OCI-LY1 (cell line): ENCODE measurements around the gene PASK.

Experiments
- H2AFZ ChIP-seq: fragments of 200-600 bp; sonication (generic), shearing (Covaris generic); 2 replicates; pipeline ENCODE4 v1.6.0; 2014; ENCODE audit warnings: antibody characterized with exemption, mild to moderate bottlenecking, low read length
- H3F3A ChIP-seq: fragments of 200-600 bp; sonication (generic), shearing (Covaris generic); 2 replicates; pipeline ENCODE4 v1.6.0; 2014; ENCODE audit warnings: mild to moderate bottlenecking, antibody characterized with exemption, low read length, moderate library complexity; ENCODE audit not compliant: insufficient read depth
- H3K27ac ChIP-seq: fragments of 200-600 bp; sonication (generic); 2 replicates; pipeline ENCODE4 v1.5.1; 2014; ENCODE audit warnings: low read length, mixed run types, mild to moderate bottlenecking, low read depth; ENCODE audit not compliant: poor library complexity, severe bottlenecking
- H3K27me3 ChIP-seq: fragments of 200-600 bp; sonication (generic); 2 replicates; pipeline ENCODE4 v1.6.0; 2014; ENCODE audit warnings: antibody characterized with exemption, mild to moderate bottlenecking, low read length, moderate library complexity; ENCODE audit not compliant: insufficient read depth
- H3K36me3 ChIP-seq: fragments of 200-600 bp; sonication (generic); 2 replicates; pipeline ENCODE4 v1.6.1; 2014; ENCODE audit warnings: mild to moderate bottlenecking, antibody characterized with exemption, low read length, moderate library complexity, mixed read lengths; ENCODE audit not compliant: insufficient read depth
- H3K4me1 ChIP-seq: fragments of 200-600 bp; sonication (generic); 2 replicates; pipeline ENCODE4 v1.5.1; 2014; ENCODE audit warnings: mild to moderate bottlenecking, low read length, moderate library complexity; ENCODE audit not compliant: insufficient read depth, severe bottlenecking
- H3K4me2 ChIP-seq: fragments of 200-600 bp; sonication (generic), shearing (Covaris generic); 2 replicates; pipeline ENCODE4 v1.6.1; 2014; ENCODE audit warnings: low read length
- H3K4me3 ChIP-seq: fragments of 200-600 bp; sonication (generic); 2 replicates; pipeline ENCODE4 v1.5.1; 2014; ENCODE audit warnings: low read length, low read depth, mild to moderate bottlenecking, mixed read lengths; ENCODE audit not compliant: poor library complexity, severe bottlenecking
- H3K79me2 ChIP-seq: fragments of 200-600 bp; shearing (Covaris generic); 2 replicates; pipeline ENCODE4 v1.6.1; 2016; ENCODE audit warnings: mixed run types, low read length, mixed read lengths; ENCODE audit not compliant: insufficient read depth
- H3K9ac ChIP-seq: fragments of 200-600 bp; sonication (generic), shearing (Covaris generic); 2 replicates; pipeline ENCODE4 v1.6.1; 2014; ENCODE audit warnings: mild to moderate bottlenecking, low read length, mixed read lengths
- H3K9me2 ChIP-seq: fragments of 200-600 bp; sonication (generic), shearing (Covaris generic); 2 replicates; pipeline ENCODE4 v1.6.1; 2014; ENCODE audit warnings: low read depth, mild to moderate bottlenecking, low read length, mixed read lengths
- H3K9me3 ChIP-seq: fragments of 200-600 bp; shearing (Covaris generic); 2 replicates; pipeline ENCODE4 v1.6.1; 2014; ENCODE audit warnings: low read length, mixed read lengths
- H4K20me1 ChIP-seq: fragments of 200-600 bp; sonication (generic), shearing (Covaris generic); 2 replicates; pipeline ENCODE4 v1.6.0; 2016; ENCODE audit warnings: mild to moderate bottlenecking, low read length; ENCODE audit not compliant: insufficient read depth
- EZH2 ChIP-seq: fragments of 200-600 bp; sonication (generic), shearing (Covaris generic); IDR thresholded peaks from 2 replicates; pipeline ENCODE4 v1.8.0; 2017; ENCODE audit warnings: borderline replicate concordance, mixed run types, mild to moderate bottlenecking, antibody characterized with exemption, low read length, moderate library complexity, mixed read lengths
- TF ChIP-seq, protein P1 (sequence below): fragments of 200-600 bp; sonication (generic), shearing (Covaris generic); IDR thresholded peaks from 2 replicates; pipeline ENCODE4 v1.5.1; 2017; ENCODE audit warnings: mild to moderate bottlenecking, antibody characterized with exemption, low read length, moderate library complexity, mixed read lengths

The PASK gene

DNA sequence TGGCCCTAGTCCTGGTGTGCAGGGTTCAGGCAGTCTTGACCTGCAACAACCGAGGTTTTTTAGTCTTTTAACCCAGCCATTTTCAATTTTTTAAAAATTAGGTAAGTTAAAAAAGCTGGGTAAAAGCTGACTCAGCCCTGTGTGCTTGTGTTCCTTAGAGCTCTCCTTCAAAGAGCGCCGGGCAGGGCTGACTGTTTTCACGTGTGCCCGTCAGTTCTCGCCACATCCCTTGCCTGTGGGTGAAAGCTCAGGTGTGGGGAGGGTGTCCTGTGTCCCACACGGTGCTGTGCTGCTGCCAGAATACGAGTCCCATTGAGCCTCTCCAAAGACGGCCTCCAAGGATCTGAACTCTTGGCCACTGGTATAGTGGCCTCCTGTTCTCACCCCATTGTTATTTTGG lies 33.9 kb upstream of the PASK start:
- Histone ChIP-seq H3K36me3 (peaks cover 26% of the 10 kb centered on the region), H3K4me3 (no peak overlapping the region), H3F3A (no peaks in the 10 kb centered on the region), H3K9me2 (no peaks in the 10 kb centered on the region), H3K79me2 (no peaks in the 10 kb centered on the region), H2AFZ (no peak overlapping the region), H3K27me3 (no peaks in the 10 kb centered on the region), H3K9me3 (no peaks in the 10 kb centered on the region), H3K9ac (no peak overlapping the region), H3K27ac (no peak overlapping the region), H4K20me1 (no peaks in the 10 kb centered on the region), H3K4me2 (no peak overlapping the region), H3K4me1 (peaks cover 5% of the 10 kb centered on the region)
- no peak for TF ChIP-seq EZH2
- TF ChIP-seq, protein P1, sequence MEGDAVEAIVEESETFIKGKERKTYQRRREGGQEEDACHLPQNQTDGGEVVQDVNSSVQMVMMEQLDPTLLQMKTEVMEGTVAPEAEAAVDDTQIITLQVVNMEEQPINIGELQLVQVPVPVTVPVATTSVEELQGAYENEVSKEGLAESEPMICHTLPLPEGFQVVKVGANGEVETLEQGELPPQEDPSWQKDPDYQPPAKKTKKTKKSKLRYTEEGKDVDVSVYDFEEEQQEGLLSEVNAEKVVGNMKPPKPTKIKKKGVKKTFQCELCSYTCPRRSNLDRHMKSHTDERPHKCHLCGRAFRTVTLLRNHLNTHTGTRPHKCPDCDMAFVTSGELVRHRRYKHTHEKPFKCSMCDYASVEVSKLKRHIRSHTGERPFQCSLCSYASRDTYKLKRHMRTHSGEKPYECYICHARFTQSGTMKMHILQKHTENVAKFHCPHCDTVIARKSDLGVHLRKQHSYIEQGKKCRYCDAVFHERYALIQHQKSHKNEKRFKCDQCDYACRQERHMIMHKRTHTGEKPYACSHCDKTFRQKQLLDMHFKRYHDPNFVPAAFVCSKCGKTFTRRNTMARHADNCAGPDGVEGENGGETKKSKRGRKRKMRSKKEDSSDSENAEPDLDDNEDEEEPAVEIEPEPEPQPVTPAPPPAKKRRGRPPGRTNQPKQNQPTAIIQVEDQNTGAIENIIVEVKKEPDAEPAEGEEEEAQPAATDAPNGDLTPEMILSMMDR = no peak

DNA sequence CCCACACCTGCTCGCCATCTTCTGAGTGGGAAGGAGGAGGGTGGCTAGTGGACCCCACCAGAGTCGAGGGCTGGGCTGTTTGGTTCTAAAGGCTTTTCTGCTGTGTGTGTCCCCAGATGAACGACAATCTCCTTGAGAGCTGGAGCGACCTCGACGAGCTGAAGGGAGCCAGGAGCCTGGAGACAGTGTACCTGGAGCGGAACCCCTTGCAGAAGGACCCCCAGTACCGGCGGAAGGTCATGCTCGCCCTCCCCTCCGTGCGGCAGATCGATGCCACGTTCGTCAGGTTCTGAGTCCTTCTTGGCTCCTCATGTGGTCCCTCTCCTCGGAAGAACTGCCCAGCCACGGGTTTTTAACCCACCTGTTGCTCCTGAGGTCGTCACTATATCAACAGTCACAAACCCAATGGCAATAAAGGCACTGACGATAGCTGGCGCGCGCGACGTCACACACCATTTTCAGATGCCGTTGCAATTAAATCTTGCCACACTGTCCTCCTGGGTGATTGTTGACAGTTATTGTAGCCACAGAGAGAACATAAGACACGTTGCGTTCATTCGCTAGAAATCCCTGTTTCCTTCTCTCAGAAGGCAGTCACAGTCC lies 33.4 kb upstream of the PASK start:
- H3K9me2 ChIP-seq = no peaks in the 10 kb centered on the region
- no peak overlapping the region for H2AFZ ChIP-seq
- no peaks in the 10 kb centered on the region for H4K20me1 ChIP-seq
- H3K27ac ChIP-seq = no peak overlapping the region
- no peaks in the 10 kb centered on the region for H3K27me3 ChIP-seq
- peaks cover 26% of the 10 kb centered on the region for H3K36me3 ChIP-seq
- no peaks in the 10 kb centered on the region for H3F3A ChIP-seq
- H3K4me3 ChIP-seq = no peak overlapping the region
- no peak overlapping the region for H3K9ac ChIP-seq
- H3K9me3 ChIP-seq = no peaks in the 10 kb centered on the region
- no peak for TF ChIP-seq EZH2
- TF ChIP-seq, protein P1 = no peak
- H3K79me2 ChIP-seq = no peaks in the 10 kb centered on the region
- no peaks in the 10 kb centered on the region for H3K4me1 ChIP-seq
- H3K4me2 ChIP-seq = no peak overlapping the region

DNA sequence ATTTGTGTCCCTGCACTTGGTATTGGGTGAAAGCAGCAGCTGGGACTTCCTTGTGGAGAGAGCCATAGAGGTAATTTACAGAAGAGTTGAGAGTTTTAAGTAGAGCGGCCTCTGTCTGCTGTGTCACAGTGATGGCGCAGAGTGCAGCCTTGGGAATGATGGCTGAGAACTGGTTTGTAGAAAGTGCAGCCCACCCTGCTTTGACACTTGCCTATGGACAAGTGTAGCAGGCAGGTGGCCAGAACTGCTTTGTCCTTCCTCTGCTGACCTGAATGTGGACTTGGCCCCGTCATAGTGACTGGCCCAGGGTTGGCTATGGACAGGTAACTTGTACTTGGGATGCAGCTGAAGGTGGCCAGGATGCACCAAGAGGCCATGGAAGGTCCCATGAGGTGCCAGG lies 32.9 kb upstream of the PASK start:
- H3K4me2 ChIP-seq = no peak overlapping the region
- H3F3A ChIP-seq = no peaks in the 10 kb centered on the region
- H3K9me2 ChIP-seq = no peaks in the 10 kb centered on the region
- no peak for TF ChIP-seq EZH2
- TF ChIP-seq, protein P1 = no peak
- H3K27ac ChIP-seq = no peak overlapping the region
- no peak overlapping the region for H3K9ac ChIP-seq
- H3K4me3 ChIP-seq = no peak overlapping the region
- H3K79me2 ChIP-seq = no peaks in the 10 kb centered on the region
- no peak overlapping the region for H2AFZ ChIP-seq
- no peaks in the 10 kb centered on the region for H3K9me3 ChIP-seq
- peaks cover 26% of the 10 kb centered on the region for H3K36me3 ChIP-seq
- no peaks in the 10 kb centered on the region for H3K4me1 ChIP-seq
- H4K20me1 ChIP-seq = no peaks in the 10 kb centered on the region
- H3K27me3 ChIP-seq = no peaks in the 10 kb centered on the region
